Measurements from ENCODE around the gene STX18. TPM values are rescaled to one million over a fixed set of nuclear protein-coding genes. Genes with fewer than 3 reads are reported as not detected.

Gene STX18
- total RNA-seq, 1 donor from 2014 or later, result 36.7 TPM

GRCh38 chr4:4440333-4441061, 101.4 kb downstream of the STX18 start:
- TF ChIP-seq CTCF (conservative IDR thresholded peaks at IDR 0.05), result no peak
- Mint-ChIP-seq H3K9me3 (no peaks in the 10 kb centered on the region), H3K4me3 (no peak overlapping the region), H3K4me1 (ENCODE audit: unreplicated experiment) (peaks cover 14% of the 10 kb centered on the region), H3K36me3 (peaks cover 22% of the 10 kb centered on the region), H3K27ac (no peak overlapping the region), H3K27me3 (no peaks in the 10 kb centered on the region)
- DNase-seq (ENCODE audit: extremely low spot score, unreplicated experiment), result no peak

DNA sequence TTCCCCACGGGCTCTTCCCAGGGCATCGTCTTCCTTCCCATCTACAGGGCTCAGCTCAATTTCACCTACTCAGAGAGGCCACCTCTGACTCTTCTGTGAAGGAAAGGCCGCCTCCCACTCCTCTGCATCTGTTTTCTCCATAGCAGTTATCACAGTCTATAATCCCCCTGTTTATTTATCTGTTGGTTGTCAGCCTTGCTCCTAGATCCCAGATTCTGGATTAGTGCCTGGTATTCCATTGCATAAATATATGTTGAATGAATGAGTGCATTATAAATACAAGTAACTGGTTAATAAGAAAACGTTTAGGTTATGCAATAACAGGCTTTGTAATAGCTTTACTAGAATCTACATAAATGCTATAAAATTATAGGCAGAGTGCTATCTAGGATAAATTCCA, 102.1 kb downstream of the STX18 start:
- TF ChIP-seq CTCF (conservative IDR thresholded peaks at IDR 0.05), result no peak
- no peak overlapping the region for H3K27ac Mint-ChIP-seq
- H3K4me3 Mint-ChIP-seq, result no peak overlapping the region
- H3K9me3 Mint-ChIP-seq, result no peaks in the 10 kb centered on the region
- peaks cover 20% of the 10 kb centered on the region for H3K36me3 Mint-ChIP-seq
- peaks cover 14% of the 10 kb centered on the region for H3K4me1 Mint-ChIP-seq (ENCODE audit: unreplicated experiment)
- DNase-seq (ENCODE audit: extremely low spot score, unreplicated experiment), result no peak
- no peaks in the 10 kb centered on the region for H3K27me3 Mint-ChIP-seq

- Mint-ChIP-seq H3K27ac (no peak overlapping the region), H3K36me3 (peaks cover 15% of the 10 kb centered on the region), H3K9me3 (no peaks in the 10 kb centered on the region), H3K4me3 (no peak overlapping the region), H3K27me3 (no peaks in the 10 kb centered on the region), H3K4me1 (ENCODE audit: unreplicated experiment) (peaks cover 12% of the 10 kb centered on the region)
- DNase-seq (ENCODE audit: extremely low spot score, unreplicated experiment), result no peak
- no peak for TF ChIP-seq CTCF (conservative IDR thresholded peaks at IDR 0.05)
Measured at GRCh38 chr4:4438891-4439290, 103.0 kb downstream of the STX18 start.

DNA sequence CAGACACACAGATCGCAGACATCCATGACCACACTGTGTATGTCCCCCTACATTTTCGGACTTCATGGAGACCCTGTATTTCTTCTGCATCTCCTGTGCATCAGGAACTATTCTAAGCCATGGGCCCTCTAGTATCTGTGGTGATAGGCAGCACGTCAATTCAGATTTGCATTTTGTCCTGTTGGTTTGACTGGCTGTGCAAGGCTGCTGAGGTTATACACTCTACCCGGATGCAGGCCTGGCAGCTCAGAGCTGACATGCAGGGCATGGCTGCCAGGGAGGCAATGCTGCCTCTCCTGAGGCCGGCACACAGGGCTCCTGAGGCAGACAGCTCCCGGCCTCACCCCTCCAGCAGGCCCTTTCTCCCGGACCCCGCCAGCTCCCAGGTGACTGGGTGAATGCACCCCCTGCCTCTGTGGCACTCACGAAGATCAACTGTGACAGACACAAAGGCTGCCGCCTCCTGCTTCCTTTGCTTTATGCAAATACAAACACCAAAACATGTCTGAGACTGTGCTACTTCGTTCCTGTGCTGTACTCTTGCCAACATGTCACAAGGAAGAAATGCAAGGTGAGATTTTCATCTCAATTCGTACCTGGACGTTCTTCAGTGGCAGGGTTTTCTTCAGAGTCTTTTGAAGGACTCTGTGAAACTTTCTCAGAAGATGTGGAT, 103.9 kb downstream of the STX18 start:
- DNase-seq (ENCODE audit: extremely low spot score, unreplicated experiment), result no peak
- no peak overlapping the region for H3K4me3 Mint-ChIP-seq
- no peaks in the 10 kb centered on the region for H3K9me3 Mint-ChIP-seq
- no peak overlapping the region for H3K27ac Mint-ChIP-seq
- peaks cover 19% of the 10 kb centered on the region for H3K36me3 Mint-ChIP-seq
- H3K27me3 Mint-ChIP-seq, result no peaks in the 10 kb centered on the region
- no peak for TF ChIP-seq CTCF (conservative IDR thresholded peaks at IDR 0.05)
- peaks cover 5% of the 10 kb centered on the region for H3K4me1 Mint-ChIP-seq (ENCODE audit: unreplicated experiment)

DNA sequence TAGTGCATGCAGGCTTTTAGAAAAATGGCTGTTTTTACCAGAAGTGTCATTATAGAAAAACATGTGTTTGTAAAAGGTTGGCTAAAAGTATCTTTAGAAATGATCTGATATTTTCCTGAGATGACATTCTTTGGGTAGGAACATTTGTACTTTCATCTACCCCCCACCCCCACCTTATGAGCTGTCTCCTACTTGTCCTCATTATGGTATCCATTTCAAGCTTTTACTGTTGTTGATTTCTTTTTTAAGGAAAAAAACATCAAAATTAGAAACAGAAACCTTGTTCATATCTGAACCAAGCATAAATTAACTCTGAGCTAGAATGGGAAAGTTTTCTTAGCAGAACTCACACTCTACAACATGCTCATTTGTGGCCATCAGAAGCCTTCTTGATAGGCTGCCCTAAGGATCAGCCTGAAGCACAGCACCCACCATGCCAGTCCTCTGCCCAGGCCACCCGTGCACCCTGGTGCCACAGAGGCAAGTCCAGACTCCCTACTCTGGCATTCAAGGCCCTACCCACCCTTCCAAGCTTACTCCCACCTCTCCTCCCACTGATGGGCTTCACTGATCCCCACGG, 105.5 kb downstream of the STX18 start:
- H3K27me3 Mint-ChIP-seq, result no peaks in the 10 kb centered on the region
- DNase-seq (ENCODE audit: extremely low spot score, unreplicated experiment), result no peak
- no peaks in the 10 kb centered on the region for H3K9me3 Mint-ChIP-seq
- H3K4me1 Mint-ChIP-seq (ENCODE audit: unreplicated experiment), result peaks cover 5% of the 10 kb centered on the region
- H3K27ac Mint-ChIP-seq, result no peak overlapping the region
- H3K4me3 Mint-ChIP-seq, result no peak overlapping the region
- TF ChIP-seq CTCF (conservative IDR thresholded peaks at IDR 0.05), result no peak
- H3K36me3 Mint-ChIP-seq, result peaks cover 21% of the 10 kb centered on the region
